ENCODE data around the gene RPRD1A. TPM values are rescaled to one million over a fixed set of nuclear protein-coding genes. Genes with fewer than 3 reads are reported as not detected.

The RPRD1A gene
- total and polyA plus RNA-seq, 2 of the 4 experiments (the other 2 are of a cell fraction), result 23.3 to 27.2 TPM

GRCh38 chr18:36038102-36038663 lies 29.2 kb downstream of the RPRD1A start:
- Histone ChIP-seq H3K4me2 (ENCODE audit: low read depth, low read length) (no peak overlapping the region), H3K4ac (ENCODE audit: low read depth, low read length) (no peak overlapping the region), H2AK5ac (ENCODE audit: low read depth, low read length) (no peak overlapping the region), H2AK9ac (replicated peaks; ENCODE audit: low read depth, low read length, poor library complexity) (no peak overlapping the region), H4K20me1 (ENCODE audit: insufficient read depth, low read length) (peaks cover 10% of the 10 kb centered on the region; the same call in 1 of the 2 replicates), H3K18ac (ENCODE audit: low read depth, low read length) (no peak overlapping the region), H3K9ac (ENCODE audit: low read depth, low read length) (no peak overlapping the region), H4K91ac (ENCODE audit: insufficient read depth, low read depth, low read length) (no peak overlapping the region), H2AFZ (replicated peaks; ENCODE audit: low read length, poor library complexity) (no peak overlapping the region), H3K27me3 (ENCODE audit: control insufficient read depth, insufficient read depth, low read length) (no peaks in the 10 kb centered on the region), H4K8ac (ENCODE audit: low read depth in 2 of 2, low read length in 2 of 2) (no peak overlapping the region), H3K4me3 (ENCODE audit: insufficient read depth, low read depth, low read length) (no peak overlapping the region), H3K9me3 (ENCODE audit: control insufficient read depth, insufficient read depth, low read length) (peaks cover 5% of the 10 kb centered on the region; the same call in 1 of the 2 replicates), H3K9me1 (ENCODE audit: insufficient read depth, low read length) (no peaks in the 10 kb centered on the region), H2BK20ac (ENCODE audit: low read depth, low read length) (no peak overlapping the region), H3K56ac (ENCODE audit: extremely low read depth, insufficient read depth, low read length) (no peak overlapping the region), H3K23ac (ENCODE audit: low read depth, low read length) (no peak overlapping the region), H2BK5ac (ENCODE audit: low read depth, low read length, poor library complexity, severe bottlenecking) (no peak overlapping the region), H4K5ac (ENCODE audit: low read depth, low read length) (no peak overlapping the region), H3K36me3 (ENCODE audit: control insufficient read depth, insufficient read depth, low read length) (no peaks in the 10 kb centered on the region), H3K27ac (ENCODE audit: insufficient read depth, low read length) (no peak overlapping the region), H3K79me1 (ENCODE audit: low read depth in 1 of 2, low read length in 2 of 2) (peaks cover 28 to 59% of the 10 kb centered on the region in 2 experiments), H3K14ac (replicated peaks; ENCODE audit: low read depth, low read length) (no peak overlapping the region), H2BK15ac (ENCODE audit: low read depth, low read length) (no peak overlapping the region), H3K4me1 (ENCODE audit: control insufficient read depth, insufficient read depth, low read length) (peaks cover 1% of the 10 kb centered on the region; the same call in 1 of the 2 replicates), H2BK120ac (ENCODE audit: low read depth, low read length) (no peak overlapping the region)
- ATAC-seq (ENCODE audit: low read depth), result no peak
- 100% methylated on average over 3 of the region's 5 CpGs; no CpG with 5 or more reads in 1 of the 2 experiments for WGBS, 2 experiments (ENCODE audit: extremely low coverage in 2 of 2, insufficient read length in 1 of 2)
- TF ChIP-seq SMC3 (IDR thresholded peaks at IDR 0.05; ENCODE audit: low read depth, low read length) (no peak), RAD21 (IDR thresholded peaks at IDR 0.05; ENCODE audit: low read length) (no peak), ELK1 (IDR thresholded peaks at IDR 0.05; ENCODE audit: borderline replicate concordance, low read depth, low read length) (no peak), CHD1 (IDR thresholded peaks at IDR 0.05; ENCODE audit: low read depth, low read length) (no peak), POLR2A (IDR thresholded peaks at IDR 0.05; ENCODE audit: low read depth, low read length) (no peak), MAZ (IDR thresholded peaks at IDR 0.05; ENCODE audit: borderline replicate concordance, low read depth, low read length) (no peak), RFX5 (IDR thresholded peaks at IDR 0.05; ENCODE audit: low read depth, low read length) (no peak)
- TF ChIP-seq, protein P1, sequence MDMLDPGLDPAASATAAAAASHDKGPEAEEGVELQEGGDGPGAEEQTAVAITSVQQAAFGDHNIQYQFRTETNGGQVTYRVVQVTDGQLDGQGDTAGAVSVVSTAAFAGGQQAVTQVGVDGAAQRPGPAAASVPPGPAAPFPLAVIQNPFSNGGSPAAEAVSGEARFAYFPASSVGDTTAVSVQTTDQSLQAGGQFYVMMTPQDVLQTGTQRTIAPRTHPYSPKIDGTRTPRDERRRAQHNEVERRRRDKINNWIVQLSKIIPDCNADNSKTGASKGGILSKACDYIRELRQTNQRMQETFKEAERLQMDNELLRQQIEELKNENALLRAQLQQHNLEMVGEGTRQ (IDR thresholded peaks at IDR 0.05; ENCODE audit: low read depth, low read length), result no peak
- CTCF ChIA-PET, result no interaction called here
- DNase-seq, result no peak
- in situ Hi-C loops (cut with MboI; ENCODE audit: low sequenced_read_pairs) (no loop called here), intact Hi-C loops (cut with micrococcal nuclease) (no loop called here), dilution Hi-C loops (cut with HindIII; ENCODE audit: low sequenced_read_pairs, unreplicated experiment) (no loop called here)
- BruUV-seq (replicated peaks), result no TSS peak
- POLR2A ChIA-PET (ENCODE audit: unreplicated experiment), result no interaction called here

All from IMR-90 (cell line).